CD14-positive monocyte (primary cell): ENCODE measurements around the gene ADCY2. TPM values are rescaled to one million over a fixed set of nuclear protein-coding genes. Genes with fewer than 3 reads are reported as not detected.

Experiments used
- DNase-seq, 3 donors: peaks; one replicate each; pipeline ENCODE4 v3.0.0-alpha.2; 2011 to 2022
- H2AFZ ChIP-seq: 2 replicates; pipeline ENCODE4 v1.6.0; 2012; ENCODE audit warnings: mild to moderate bottlenecking, low read depth, low read length, inconsistent platforms; ENCODE audit not compliant: insufficient read depth, poor library complexity, severe bottlenecking
- H3K27ac ChIP-seq, 2 donors: 1 replicate in 1 of 2; 2 replicates in 1 of 2; pipeline ENCODE4 v1.5.1; 2012 to 2013; ENCODE audit warnings: low read length in 2 of 2, control low read depth in 1 of 2, inconsistent platforms in 1 of 2, low read depth in 1 of 2, mild to moderate bottlenecking in 1 of 2
- H3K27me3 ChIP-seq, 2 donors: one replicate each; pipeline versions ENCODE4 v1.6.0 to v1.6.1; 2011 to 2013; ENCODE audit warnings: low read length in 2 of 2; ENCODE audit not compliant: control insufficient read depth in 2 of 2, insufficient read depth in 2 of 2
- H3K36me3 ChIP-seq, 2 donors: replicated peaks in 1 of 2; 1 replicate in 1 of 2; 2 replicates in 1 of 2; pipeline versions ENCODE4 v1.5.1 to v1.6.1; 2012 to 2013; ENCODE audit warnings: low read length in 2 of 2, control low read depth in 1 of 2, inconsistent platforms in 1 of 2, mild to moderate bottlenecking in 1 of 2; ENCODE audit not compliant: insufficient read depth in 2 of 2, control insufficient read depth in 1 of 2
- H3K4me1 ChIP-seq, 2 donors: 1 replicate in 1 of 2; 2 replicates in 1 of 2; pipeline versions ENCODE4 v1.5.1 to v1.6.1; 2012 to 2013; ENCODE audit warnings: low read length in 2 of 2, control low read depth in 1 of 2, inconsistent platforms in 1 of 2, mild to moderate bottlenecking in 1 of 2, moderate library complexity in 1 of 2; ENCODE audit not compliant: insufficient read depth in 2 of 2, control insufficient read depth in 1 of 2
- H3K4me2 ChIP-seq: replicated peaks from 2 replicates; pipeline ENCODE3; 2012; ENCODE audit warnings: low read length, moderate library complexity, mild to moderate bottlenecking; ENCODE audit not compliant: poor library complexity, severe bottlenecking; ENCODE audit errors: extremely low read depth
- H3K4me3 ChIP-seq, 3 experiments: fragments of 200-600 bp in 1 of 3; sonication (generic) in 1 of 3; replicated peaks in 1 of 3; 1 replicate in 2 of 3; 2 replicates in 1 of 3; pipeline ENCODE4 v1.5.1; 2011 to 2013; ENCODE audit warnings: low read length in 3 of 3, mild to moderate bottlenecking in 3 of 3, control low read depth in 2 of 3, low read depth in 2 of 3, inconsistent platforms in 1 of 3, moderate library complexity in 1 of 3
- H3K79me2 ChIP-seq: 2 replicates; pipeline ENCODE4 v1.6.0; 2012; ENCODE audit warnings: mild to moderate bottlenecking, control low read depth, inconsistent platforms, low read length, moderate library complexity; ENCODE audit not compliant: insufficient read depth
- H3K9ac ChIP-seq: 2 replicates; pipeline ENCODE4 v1.6.0; 2017; ENCODE audit warnings: low read length, mild to moderate bottlenecking; ENCODE audit not compliant: insufficient read depth, poor library complexity, severe bottlenecking
- H3K9me3 ChIP-seq, 2 donors: replicated peaks in 1 of 2; 1 replicate in 1 of 2; 2 replicates in 1 of 2; pipeline versions ENCODE4 v1.5.1 to v1.6.1; 2012 to 2013; ENCODE audit warnings: low read length in 2 of 2, control low read depth in 1 of 2; ENCODE audit not compliant: control insufficient read depth in 1 of 2, insufficient read depth in 1 of 2
- H4K20me1 ChIP-seq: 2 replicates; pipeline ENCODE4 v1.6.0; 2012; ENCODE audit warnings: mild to moderate bottlenecking, low read length, control low read depth, moderate library complexity; ENCODE audit not compliant: insufficient read depth
- H3K27ac Mint-ChIP-seq, 7 donors: one replicate each; pipeline ENCODE4 v1.8.0; 2020; ENCODE audit warnings: mild to moderate bottlenecking in 7 of 7, mixed read lengths in 7 of 7, moderate library complexity in 6 of 7, inconsistent platforms in 2 of 7
- H3K27me3 Mint-ChIP-seq, 3 donors: one replicate each; pipeline ENCODE4 v1.8.0; 2021 to 2022; ENCODE audit warnings: low read depth in 3 of 3, mild to moderate bottlenecking in 3 of 3, mixed read lengths in 3 of 3, moderate library complexity in 3 of 3, inconsistent platforms in 1 of 3
- H3K36me3 Mint-ChIP-seq, 2 donors: one replicate each; pipeline ENCODE4 v1.8.0; 2020; ENCODE audit warnings: mixed read lengths in 2 of 2, inconsistent platforms in 1 of 2, mild to moderate bottlenecking in 1 of 2
- H3K4me1 Mint-ChIP-seq: one replicate; pipeline ENCODE4 v1.8.0; 2020; ENCODE audit warnings: mild to moderate bottlenecking, mixed read lengths
- H3K4me3 Mint-ChIP-seq, 2 donors: one replicate each; pipeline ENCODE4 v1.8.0; 2020; ENCODE audit warnings: mild to moderate bottlenecking in 2 of 2, mixed read lengths in 2 of 2, moderate library complexity in 1 of 2
- H3K9me3 Mint-ChIP-seq, 7 donors: one replicate each; pipeline ENCODE4 v1.8.0; 2020 to 2022; ENCODE audit warnings: mixed read lengths in 7 of 7, mild to moderate bottlenecking in 6 of 7, moderate library complexity in 6 of 7, inconsistent platforms in 2 of 7
- CTCF ChIP-seq: fragments of 200-600 bp; IDR thresholded peaks from one replicate; pipeline ENCODE4 v1.8.0; 2022; ENCODE audit warnings: antibody characterized with exemption, mild to moderate bottlenecking
- WGBS: methylation state at CpG from one replicate; pipeline ENCODE4 v1.1.5; 2013; ENCODE audit warnings: missing lambda C conversion rate; ENCODE audit not compliant: insufficient coverage; 5-methylcytosine and 5-hydroxymethylcytosine counted together
- intact Hi-C, 2 donors: fragments of 100-400 bp; cut with micrococcal nuclease; formaldehyde crosslinking; loops; one replicate each; pipeline versions ENCODE4 v1.15.0 to v1.15.1; 2023
- polyA plus RNA-seq, 3 donors: library from polyadenylated mRNA; depleted of rRNA in 1 of 3; unstranded in 2 of 3; stranded (reverse) in 1 of 3; fragments of 300-500 nt in 2 of 3; fragments of >200 nt in 1 of 3; fragmentation: Illumina TruSeq in 2 of 3; gene quantifications; 1 replicate in 2 of 3; 2 replicates in 1 of 3; pipeline ENCODE4 v1.2.3, GENCODE V29; 2012 to 2021

The ADCY2 gene
- polyA plus RNA-seq, 3 donors: not detected

- no peak for DNase-seq
- H3K4me3 Mint-ChIP-seq: no peak overlapping the region
- WGBS: no CpG with 5 or more reads among the region's 2 CpGs
- peaks cover 0 to 6% (median 3%) of the 10 kb centered on the region in 7 donors for H3K9me3 Mint-ChIP-seq
- Histone ChIP-seq H3K4me1 (no peaks in the 10 kb centered on the region), H3K9me3 (peaks cover 0 to 3% of the 10 kb centered on the region in 2 donors), H4K20me1 (no peaks in the 10 kb centered on the region), H3K9ac (no peak overlapping the region), H2AFZ (no peak overlapping the region), H3K27ac (no peak overlapping the region), H3K4me3 (no peak overlapping the region), H3K4me2 (no peak overlapping the region), H3K27me3 (no peaks in the 10 kb centered on the region), H3K79me2 (no peaks in the 10 kb centered on the region), H3K36me3 (no peaks in the 10 kb centered on the region)
- TF ChIP-seq CTCF: no peak
- peaks cover 0 to 2% (median 1%) of the 10 kb centered on the region in 3 donors for H3K27me3 Mint-ChIP-seq
- no peak overlapping the region for H3K27ac Mint-ChIP-seq
- no peaks in the 10 kb centered on the region for H3K4me1 Mint-ChIP-seq
- intact Hi-C loops: no loop called here
- H3K36me3 Mint-ChIP-seq: no peaks in the 10 kb centered on the region
These were observed 268.3 kb downstream of the ADCY2 start for GRCh38 chr5:7664208-7664607.

- Mint-ChIP-seq H3K36me3 (no peaks in the 10 kb centered on the region), H3K4me3 (no peak overlapping the region), H3K27ac (no peak overlapping the region), H3K27me3 (peaks cover 0 to 1% (median 0%) of the 10 kb centered on the region in 3 donors), H3K9me3 (peaks cover 0 to 6% (median 2%) of the 10 kb centered on the region in 7 donors), H3K4me1 (no peaks in the 10 kb centered on the region)
- Histone ChIP-seq H3K4me1 (no peaks in the 10 kb centered on the region), H3K9me3 (peaks cover 0 to 3% of the 10 kb centered on the region in 2 donors), H3K4me2 (no peak overlapping the region), H3K36me3 (no peaks in the 10 kb centered on the region), H3K27ac (no peak overlapping the region), H4K20me1 (no peaks in the 10 kb centered on the region), H2AFZ (no peak overlapping the region), H3K79me2 (no peaks in the 10 kb centered on the region), H3K4me3 (no peak overlapping the region), H3K9ac (no peak overlapping the region), H3K27me3 (no peaks in the 10 kb centered on the region)
- intact Hi-C loops: no loop called here
- DNase-seq: no peak
- no peak for TF ChIP-seq CTCF
- no CpG with 5 or more reads among the region's 5 CpGs for WGBS
These were observed 271.4 kb downstream of the ADCY2 start for GRCh38 chr5:7667216-7667767.
